ENCODE results near the gene EEF1AKMT3. TPM values are rescaled to one million over a fixed set of nuclear protein-coding genes. Genes with fewer than 3 reads are reported as not detected.
A peak's percentile ranks its signal among the peaks of the same experiment; 100 is the strongest.

EEF1AKMT3 gene
- total RNA-seq, 4 donors from 2014 or later, result 10.3 to 14.6 (median 11.4) TPM

DNA sequence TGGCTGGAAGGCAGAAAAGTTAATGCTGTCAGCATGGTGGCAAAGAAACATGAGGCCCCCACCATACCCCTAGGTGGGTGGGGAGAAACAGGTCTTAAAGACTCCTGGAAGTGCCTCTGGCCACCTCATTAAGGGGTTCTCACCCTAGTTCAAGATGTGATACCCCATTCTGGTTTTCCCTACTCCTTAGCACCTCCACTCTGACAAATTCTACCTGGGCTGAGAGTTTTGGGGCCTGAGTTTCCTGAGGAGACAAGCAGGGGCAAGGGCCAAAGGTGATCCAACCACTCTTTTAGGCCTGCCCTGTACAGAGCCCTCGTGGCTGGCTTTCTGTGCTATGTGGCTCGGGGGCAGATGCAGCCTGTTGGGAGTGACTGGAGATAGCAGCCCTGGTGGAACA is 54.0 kb downstream of the EEF1AKMT3 start:
- TF ChIP-seq, protein P1, sequence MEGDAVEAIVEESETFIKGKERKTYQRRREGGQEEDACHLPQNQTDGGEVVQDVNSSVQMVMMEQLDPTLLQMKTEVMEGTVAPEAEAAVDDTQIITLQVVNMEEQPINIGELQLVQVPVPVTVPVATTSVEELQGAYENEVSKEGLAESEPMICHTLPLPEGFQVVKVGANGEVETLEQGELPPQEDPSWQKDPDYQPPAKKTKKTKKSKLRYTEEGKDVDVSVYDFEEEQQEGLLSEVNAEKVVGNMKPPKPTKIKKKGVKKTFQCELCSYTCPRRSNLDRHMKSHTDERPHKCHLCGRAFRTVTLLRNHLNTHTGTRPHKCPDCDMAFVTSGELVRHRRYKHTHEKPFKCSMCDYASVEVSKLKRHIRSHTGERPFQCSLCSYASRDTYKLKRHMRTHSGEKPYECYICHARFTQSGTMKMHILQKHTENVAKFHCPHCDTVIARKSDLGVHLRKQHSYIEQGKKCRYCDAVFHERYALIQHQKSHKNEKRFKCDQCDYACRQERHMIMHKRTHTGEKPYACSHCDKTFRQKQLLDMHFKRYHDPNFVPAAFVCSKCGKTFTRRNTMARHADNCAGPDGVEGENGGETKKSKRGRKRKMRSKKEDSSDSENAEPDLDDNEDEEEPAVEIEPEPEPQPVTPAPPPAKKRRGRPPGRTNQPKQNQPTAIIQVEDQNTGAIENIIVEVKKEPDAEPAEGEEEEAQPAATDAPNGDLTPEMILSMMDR (IDR thresholded peaks at IDR 0.05; ENCODE audit: low read depth), result no peak

DNA sequence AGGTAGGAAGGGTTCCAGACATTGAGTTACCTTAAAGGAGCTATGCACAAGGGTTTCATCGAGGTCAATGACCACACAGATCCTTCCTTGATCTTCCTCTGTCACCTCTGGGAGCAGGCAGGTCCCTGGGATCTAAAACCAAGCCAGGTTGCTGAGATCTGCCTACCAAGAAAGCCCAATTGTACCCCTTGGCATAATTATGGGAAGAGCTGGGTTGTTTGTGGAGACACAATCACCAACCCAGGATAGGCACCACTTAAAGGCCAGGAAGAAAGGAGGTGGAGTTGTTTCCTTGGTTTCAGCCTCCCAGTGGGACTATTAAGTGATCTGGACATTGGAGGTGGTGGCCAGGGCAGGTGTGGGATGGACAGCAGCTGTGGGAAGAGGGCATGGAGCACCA is 54.6 kb downstream of the EEF1AKMT3 start:
- TF ChIP-seq, protein P1 (IDR thresholded peaks at IDR 0.05; ENCODE audit: low read depth), result no peak

DNA sequence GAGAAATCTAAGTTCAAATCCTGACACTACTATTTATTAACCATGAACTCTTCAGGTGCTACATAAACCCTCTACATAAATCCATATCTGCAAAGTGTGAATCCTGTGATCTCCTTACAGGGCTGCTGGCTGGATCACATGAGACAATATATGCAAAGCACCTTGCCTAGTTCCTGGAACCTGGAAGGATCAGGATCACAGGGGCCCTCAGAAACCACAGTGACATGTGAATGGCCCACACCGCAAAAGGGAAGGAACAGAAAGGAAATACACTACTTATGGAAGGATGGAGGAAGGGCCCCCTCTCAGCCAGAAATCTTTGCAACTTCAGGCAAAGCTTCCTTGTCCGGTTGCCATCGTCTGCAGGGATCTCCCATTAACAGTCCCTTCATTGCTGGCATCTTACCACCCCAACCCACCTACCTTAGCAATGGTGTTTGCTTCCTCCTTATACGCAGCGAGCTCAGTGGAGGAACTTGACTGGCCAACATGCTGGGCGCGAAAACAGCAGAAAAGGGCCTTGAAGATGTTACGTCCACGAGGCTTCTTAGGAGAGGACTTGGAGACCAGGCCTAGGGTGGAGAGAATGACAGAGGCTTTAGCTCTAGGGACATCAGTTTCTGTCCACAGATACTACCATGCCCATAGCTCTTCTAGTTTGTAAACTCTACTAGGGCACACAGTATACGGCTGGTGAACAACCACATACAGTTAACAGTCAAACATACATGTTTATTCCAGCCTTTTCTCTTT is 56.8 kb downstream of the EEF1AKMT3 start:
- TF ChIP-seq, protein P1 (IDR thresholded peaks at IDR 0.05; ENCODE audit: low read depth), result no peak

DNA sequence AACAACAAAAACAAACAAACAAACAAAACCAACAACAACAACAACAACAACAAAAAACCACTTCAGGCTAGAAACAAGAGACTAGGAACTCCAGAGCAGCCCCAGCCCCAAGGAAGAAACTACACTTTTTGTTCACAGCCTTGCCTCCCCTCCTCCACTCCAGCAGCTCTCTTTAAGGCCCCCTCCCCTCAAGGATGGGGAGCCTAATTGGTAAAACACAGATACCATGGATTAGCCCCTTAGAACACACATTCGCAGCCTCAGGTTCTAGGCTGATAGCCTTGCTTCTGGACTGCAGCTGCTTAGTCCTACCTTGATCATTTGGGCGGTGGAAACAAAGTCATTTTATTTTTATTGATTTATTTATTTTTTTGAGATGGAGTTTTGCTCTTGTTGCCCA is 58.0 kb downstream of the EEF1AKMT3 start:
- TF ChIP-seq, protein P1 (IDR thresholded peaks at IDR 0.05; ENCODE audit: low read depth), result no peak

Small RNAs within 50 kb of the gene (small RNA-seq; reads per million reads assigned to genes)
- 8.6 reads per million, percentile 88 among the genes with 10 or more reads in this experiment for gene MIR26A2
- gene RNU6-1083P, result not detected

Other genes with a start within 250 kb of the EEF1AKMT3 start
- gene MBD6, start 249.8 kb upstream of the EEF1AKMT3 start, total RNA-seq, result 10 to 100 TPM; 14.8 to 41.4 (median 16.8) TPM
- 100 to 1,000 TPM in 3 of 4 donors, 10 to 100 TPM in 1; 78.6 to 161 (median 131) TPM for gene DCTN2, start 225.4 kb upstream of the EEF1AKMT3 start, total RNA-seq
- under 1 TPM in 2 of 4 donors, not detected in 2; 0.17 to 0.38 TPM for gene KIF5A, start 222.6 kb upstream of the EEF1AKMT3 start, total RNA-seq
- 10 to 100 TPM; 10.7 to 13.2 (median 11.9) TPM for gene PIP4K2C, start 181.4 kb upstream of the EEF1AKMT3 start, total RNA-seq
- 1 to 10 TPM; 1.8 to 4.8 (median 4.0) TPM for gene DTX3, start 167.8 kb upstream of the EEF1AKMT3 start, total RNA-seq
- 10 to 100 TPM in 1 of 4 donors, 1 to 10 TPM in 3; 2.1 to 13.6 (median 8.9) TPM for gene ARHGEF25, start 161.2 kb upstream of the EEF1AKMT3 start, total RNA-seq
- gene B4GALNT1, start 139.4 kb upstream of the EEF1AKMT3 start, total RNA-seq, result 1 to 10 TPM in 1 of 4 donors, under 1 TPM in 3; 0.17 to 3.4 (median 0.49) TPM
- gene OS9, start 78.5 kb upstream of the EEF1AKMT3 start, total RNA-seq, result 100 to 1,000 TPM; 120 to 390 (median 277) TPM
- gene AGAP2, start 33.9 kb upstream of the EEF1AKMT3 start, total RNA-seq, result 1 to 10 TPM in 3 of 4 donors, under 1 TPM in 1; 0.49 to 2.8 (median 2.0) TPM
- gene TSPAN31, start 27.6 kb upstream of the EEF1AKMT3 start, total RNA-seq, result 100 to 1,000 TPM in 1 of 4 donors, 10 to 100 TPM in 3; 52.8 to 116 (median 62.2) TPM
- 100 to 1,000 TPM in 1 of 4 donors, 10 to 100 TPM in 3; 66.3 to 104 (median 83.6) TPM for gene CDK4, start 20.3 kb upstream of the EEF1AKMT3 start, total RNA-seq
- 10 to 100 TPM in 1 of 4 donors, 1 to 10 TPM in 3; 4.2 to 10.5 (median 5.2) TPM for gene MARCHF9, start 17.5 kb upstream of the EEF1AKMT3 start, total RNA-seq
- under 1 TPM in 2 of 4 donors, not detected in 2; 0.17 to 0.44 TPM for gene CYP27B1, start 5.5 kb upstream of the EEF1AKMT3 start, total RNA-seq
- 10 to 100 TPM in 1 of 4 donors, 1 to 10 TPM in 3; 4.4 to 13.7 (median 6.2) TPM for gene METTL1, start 509 bp upstream of the EEF1AKMT3 start, total RNA-seq
- gene TSFM, start 10.2 kb downstream of the EEF1AKMT3 start, total RNA-seq, result 10 to 100 TPM; 16.7 to 26.0 (median 22.9) TPM
- 1 to 10 TPM; 1.8 to 7.5 (median 4.6) TPM for gene AVIL, start 46.1 kb downstream of the EEF1AKMT3 start, total RNA-seq
- 100 to 1,000 TPM; 126 to 167 (median 139) TPM for gene CTDSP2, start 74.1 kb downstream of the EEF1AKMT3 start, total RNA-seq
- 10 to 100 TPM; 12.9 to 44.6 (median 28.5) TPM for gene ATP23, start 169.0 kb downstream of the EEF1AKMT3 start, total RNA-seq